Mesodermal cell (in vitro differentiated cells): Measurements from ENCODE around the gene SLC49A4.
A peak's percentile ranks its signal among the peaks of the same experiment; 100 is the strongest.

ENCODE experiments used
- H3K27ac ChIP-seq: 2 replicates; pipeline ENCODE4 v1.7.0; 2013; ENCODE audit warnings: mild to moderate bottlenecking, low read depth, low read length, moderate library complexity; ENCODE audit not compliant: severe bottlenecking
- H3K36me3 ChIP-seq: 2 replicates; pipeline ENCODE4 v1.7.1; 2013; ENCODE audit warnings: mild to moderate bottlenecking, low read length, moderate library complexity; ENCODE audit not compliant: control insufficient read depth, insufficient read depth
- H3K4me1 ChIP-seq: one replicate; pipeline ENCODE4 v1.7.1; 2013; ENCODE audit warnings: mild to moderate bottlenecking, low read length; ENCODE audit not compliant: insufficient read depth, control insufficient read depth, poor library complexity, severe bottlenecking
- H3K4me3 ChIP-seq: 2 replicates; pipeline ENCODE4 v1.7.0; 2013; ENCODE audit warnings: low read length, control low read depth, mild to moderate bottlenecking; ENCODE audit not compliant: insufficient read depth, poor library complexity, severe bottlenecking; ENCODE audit errors: extremely low read depth
- H3K9me3 ChIP-seq: 2 replicates; pipeline ENCODE4 v1.7.1; 2013; ENCODE audit warnings: mild to moderate bottlenecking, low read length, moderate library complexity; ENCODE audit not compliant: control insufficient read depth
- WGBS, 2 experiments: methylation state at CpG; one replicate each; pipeline ENCODE4 v1.1.5; 2013; ENCODE audit warnings: missing lambda C conversion rate in 2 of 2; ENCODE audit not compliant: insufficient coverage in 2 of 2; 5-methylcytosine and 5-hydroxymethylcytosine counted together

Gene SLC49A4

GRCh38 chr3:122786066-122786465 is 8.8 kb upstream of the SLC49A4 start:
- WGBS, 2 experiments, result no CpG with 5 or more reads among the region's 1 CpG
- H3K4me1 ChIP-seq, result peaks cover 6% of the 10 kb centered on the region
- H3K27ac ChIP-seq, result no peak overlapping the region
- H3K4me3 ChIP-seq, result no peak overlapping the region
- peaks cover 6% of the 10 kb centered on the region for H3K36me3 ChIP-seq
- no peaks in the 10 kb centered on the region for H3K9me3 ChIP-seq

- no peaks in the 10 kb centered on the region for H3K9me3 ChIP-seq
- H3K27ac ChIP-seq, result no peak overlapping the region
- H3K36me3 ChIP-seq, result peaks cover 6% of the 10 kb centered on the region
- 92 to 100% methylated on average over 2 of the region's 2 CpGs for WGBS, 2 experiments
- H3K4me3 ChIP-seq, result no peak overlapping the region
- H3K4me1 ChIP-seq, result peaks cover 6% of the 10 kb centered on the region
These were observed 7.0 kb upstream of the SLC49A4 start for GRCh38 chr3:122787872-122788271.

GRCh38 chr3:122789585-122790273 is 5.1 kb upstream of the SLC49A4 start:
- Histone ChIP-seq H3K27ac (no peak overlapping the region), H3K36me3 (peaks cover 6% of the 10 kb centered on the region), H3K4me3 (no peak overlapping the region), H3K9me3 (no peaks in the 10 kb centered on the region), H3K4me1 (peaks cover 6% of the 10 kb centered on the region)
- 89% methylated on average over 11 of the region's 11 CpGs for WGBS, 2 experiments

GRCh38 chr3:122793568-122794416 is 1.1 kb upstream of the SLC49A4 start, which contains the start of gene HSPBAP1:
Gene HSPBAP1 (minus strand): TSS chr3:122793831. CDS start chr3:122793680, 151 bp downstream.
- WGBS, 2 experiments, result 0% methylated on average over 30 to 41 of the region's 46 CpGs
- H3K27ac ChIP-seq, result peak within 1 kb of the TSS; percentile 98
- H3K4me3 ChIP-seq, result peak within 1 kb of the TSS; percentile 74
- H3K9me3 ChIP-seq, result no peaks in the 10 kb centered on the region
- no peaks in the 10 kb centered on the region for H3K36me3 ChIP-seq
- H3K4me1 ChIP-seq, result peaks cover 4% of the 10 kb centered on the region

- Histone ChIP-seq H3K9me3 (no peaks in the 10 kb centered on the region), H3K4me1 (peaks cover 4% of the 10 kb centered on the region), H3K36me3 (no peaks in the 10 kb centered on the region), H3K4me3 (peak overlapping the region; percentile 74), H3K27ac (peak overlapping the region; percentile 98)
- 0% methylated on average over 1 of the region's 6 CpGs; no CpG with 5 or more reads in 1 of the 2 experiments for WGBS, 2 experiments
These were observed 438 bp upstream of the SLC49A4 start for GRCh38 chr3:122794483-122794778.

GRCh38 chr3:122795674-122796195 is 866 bp downstream of the SLC49A4 start:
- WGBS, 2 experiments, result 45 to 48% methylated on average over 11 of the region's 11 CpGs
- Histone ChIP-seq H3K4me3 (peak overlapping the region; percentile 74), H3K4me1 (peaks cover 4% of the 10 kb centered on the region), H3K9me3 (no peaks in the 10 kb centered on the region), H3K36me3 (no peaks in the 10 kb centered on the region), H3K27ac (peak overlapping the region; percentile 98)

GRCh38 chr3:122797291-122797690 is 2.4 kb downstream of the SLC49A4 start:
- Histone ChIP-seq H3K9me3 (no peaks in the 10 kb centered on the region), H3K27ac (no peak overlapping the region), H3K4me3 (no peak overlapping the region), H3K4me1 (peaks cover 4% of the 10 kb centered on the region), H3K36me3 (no peaks in the 10 kb centered on the region)
- WGBS, 2 experiments, result 92 to 94% methylated on average over 1 to 2 of the region's 3 CpGs

- H3K36me3 ChIP-seq, result no peaks in the 10 kb centered on the region
- H3K4me3 ChIP-seq, result no peak overlapping the region
- H3K9me3 ChIP-seq, result no peaks in the 10 kb centered on the region
- peaks cover 4% of the 10 kb centered on the region for H3K4me1 ChIP-seq
- 87 to 100% methylated on average over 2 of the region's 2 CpGs for WGBS, 2 experiments
- no peak overlapping the region for H3K27ac ChIP-seq
These were observed 4.5 kb downstream of the SLC49A4 start for GRCh38 chr3:122799322-122799721.

GRCh38 chr3:122800031-122800430 is 5.2 kb downstream of the SLC49A4 start:
- Histone ChIP-seq H3K4me1 (peaks cover 4% of the 10 kb centered on the region), H3K36me3 (no peaks in the 10 kb centered on the region), H3K27ac (no peak overlapping the region), H3K4me3 (no peak overlapping the region), H3K9me3 (no peaks in the 10 kb centered on the region)
- 100% methylated on average over 1 of the region's 1 CpG for WGBS, 2 experiments

- peaks cover 3% of the 10 kb centered on the region for H3K4me1 ChIP-seq
- WGBS, 2 experiments, result 93 to 100% methylated on average over 2 of the region's 3 CpGs
- no peaks in the 10 kb centered on the region for H3K9me3 ChIP-seq
- H3K27ac ChIP-seq, result no peak overlapping the region
- no peak overlapping the region for H3K4me3 ChIP-seq
- no peaks in the 10 kb centered on the region for H3K36me3 ChIP-seq
These were observed 5.9 kb downstream of the SLC49A4 start for GRCh38 chr3:122800706-122801237.
